Measurements from ENCODE around the gene INS.
A peak's percentile ranks its signal among the peaks of the same experiment; 100 is the strongest.

Gene INS

DNA sequence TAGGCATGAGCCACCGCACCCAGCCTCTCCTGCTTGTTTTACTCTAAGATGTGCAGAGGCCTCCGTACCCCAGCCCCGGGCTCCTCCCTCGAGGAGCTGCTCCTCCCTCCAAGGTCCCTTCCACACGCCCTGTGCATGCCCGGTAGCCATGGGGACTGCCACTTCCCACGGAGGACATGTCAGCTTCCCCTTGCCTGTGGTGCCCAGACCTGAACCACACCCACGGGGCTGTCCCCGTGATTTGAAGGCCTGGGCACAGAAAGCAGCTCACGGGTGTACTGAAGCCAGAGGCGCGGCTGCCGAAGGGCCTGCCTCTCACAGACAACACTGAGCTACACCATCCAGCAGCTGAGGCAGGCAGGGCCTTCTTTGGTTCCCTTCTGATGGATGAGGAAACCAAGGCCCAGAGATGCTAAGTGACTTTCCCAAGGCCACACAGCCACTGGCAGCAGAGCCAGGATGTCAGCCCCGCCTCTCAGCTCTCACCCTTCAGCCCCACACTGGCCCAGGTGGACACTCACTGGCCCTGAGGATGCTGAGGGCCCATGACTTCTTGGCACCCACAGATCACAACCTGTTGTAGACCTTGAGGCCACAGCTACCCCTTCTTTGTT, 7.3 kb downstream of the INS start:
- TF ChIP-seq POLR2AphosphoS5 (IDR thresholded peaks at IDR 0.05; ENCODE audit: low read depth, low read length) (no peak), PAX5 (IDR thresholded peaks at IDR 0.05; ENCODE audit: insufficient read depth, low read length, severe bottlenecking) (no peak), POLR2A (IDR thresholded peaks at IDR 0.05; ENCODE audit: low read depth, low read length) (no peak), SPI1 (IDR thresholded peaks at IDR 0.05; ENCODE audit: low read depth, low read length) (no peak), TAF1 (IDR thresholded peaks at IDR 0.05; ENCODE audit: low read depth, low read length) (no peak), POU2F2 (IDR thresholded peaks at IDR 0.05; ENCODE audit: low read depth, low read length) (no peak)
- DNase-seq (ENCODE audit: insufficient read length, low spot score): no peak
- no peak for FAIRE-seq

DNA sequence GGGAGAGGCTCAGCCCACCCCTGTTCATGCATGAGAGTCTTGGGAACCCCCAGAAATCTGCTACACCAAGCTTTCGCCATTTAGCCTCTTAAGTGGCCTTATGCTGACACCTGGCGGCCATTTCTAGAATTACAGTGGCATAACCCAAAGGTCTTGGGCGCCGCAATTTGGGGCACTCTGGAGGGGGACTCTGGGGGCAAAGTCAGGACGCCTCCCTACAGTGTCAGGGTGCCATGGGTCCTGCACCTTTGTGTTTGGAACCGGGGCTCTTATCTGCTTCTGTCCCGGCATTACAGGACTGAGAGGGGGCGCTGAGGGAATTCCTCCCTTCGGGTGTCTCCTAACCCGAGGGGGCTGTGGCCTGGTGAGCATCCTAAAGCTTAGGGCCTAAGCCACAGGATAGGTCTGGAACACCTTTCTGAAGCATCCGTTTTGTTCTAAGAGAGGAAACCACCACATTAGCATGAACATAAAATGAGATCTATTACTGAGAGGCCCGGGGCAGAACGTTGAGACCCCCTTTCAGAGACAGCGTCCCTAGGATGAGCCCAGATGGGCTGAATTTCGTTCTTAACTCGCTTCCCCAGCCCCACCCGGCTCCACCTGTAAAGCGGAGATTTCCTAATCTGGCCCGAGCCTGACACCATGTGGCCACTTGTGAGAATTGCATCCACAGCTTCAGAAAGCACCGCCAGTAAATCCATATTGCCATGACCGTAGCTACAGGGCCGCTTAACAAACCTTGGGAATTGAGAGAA, 9.3 kb downstream of the INS start:
- TF ChIP-seq POLR2AphosphoS5 (IDR thresholded peaks at IDR 0.05; ENCODE audit: low read depth, low read length): no peak
- peak; percentile 86 for DNase-seq (ENCODE audit: insufficient read length, low spot score)
- FAIRE-seq: peak; percentile 77

DNA sequence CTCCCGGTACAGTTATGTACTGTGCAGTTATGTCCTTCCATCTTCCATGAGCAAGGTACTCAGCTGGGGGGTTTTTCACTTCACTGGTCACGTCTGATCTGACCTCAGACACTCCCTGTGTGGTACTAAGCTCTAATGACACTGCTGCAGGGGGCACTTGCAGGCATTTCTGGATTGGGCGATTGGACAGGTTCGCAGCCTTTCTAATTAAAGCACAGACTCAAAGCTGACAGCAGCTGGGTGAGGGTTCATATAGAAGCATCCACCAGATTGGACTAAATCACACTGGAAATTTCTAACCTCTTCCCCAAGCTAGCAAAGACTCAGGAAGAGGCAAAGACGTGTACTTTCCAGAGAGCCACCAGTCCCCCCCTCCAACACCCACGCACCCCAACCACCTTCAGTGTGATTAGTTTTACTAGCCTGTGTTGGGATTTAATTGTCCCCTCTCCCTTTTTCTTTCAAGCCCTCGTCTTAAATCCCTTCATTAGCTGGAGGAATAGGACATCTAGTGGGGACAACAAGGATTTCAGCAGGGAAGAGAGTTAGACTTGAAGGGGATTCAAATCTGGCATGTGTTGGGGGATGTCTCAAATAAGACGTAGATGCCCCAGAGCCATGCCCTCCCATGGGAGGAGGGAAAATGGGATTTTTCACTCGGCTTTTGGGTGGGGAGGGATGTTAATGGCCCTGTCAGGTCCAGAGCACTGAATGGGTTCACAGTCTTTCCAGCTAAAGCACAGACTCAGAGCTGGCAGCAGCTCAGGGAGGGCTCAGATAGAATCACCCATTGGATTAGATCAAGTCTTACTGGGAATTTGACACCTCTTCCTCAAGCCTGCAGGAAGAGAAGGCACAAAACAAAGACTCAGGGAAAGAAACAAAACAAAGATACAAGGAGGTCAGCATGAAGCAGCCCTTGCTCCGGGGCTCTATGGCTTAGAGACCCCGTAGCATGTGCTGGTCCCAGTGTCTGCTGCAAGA, 10.9 kb downstream of the INS start:
- TF ChIP-seq POU2F2 (IDR thresholded peaks at IDR 0.05; ENCODE audit: low read depth, low read length) (no peak), PAX5 (IDR thresholded peaks at IDR 0.05; ENCODE audit: insufficient read depth, low read length, severe bottlenecking) (no peak), TAF1 (IDR thresholded peaks at IDR 0.05; ENCODE audit: low read depth, low read length) (no peak), SPI1 (IDR thresholded peaks at IDR 0.05; ENCODE audit: low read depth, low read length) (no peak), POLR2A (IDR thresholded peaks at IDR 0.05; ENCODE audit: low read depth, low read length) (no peak), POLR2AphosphoS5 (IDR thresholded peaks at IDR 0.05; ENCODE audit: low read depth, low read length) (no peak)
- no peak for FAIRE-seq
- DNase-seq (ENCODE audit: insufficient read length, low spot score): no peak

DNA sequence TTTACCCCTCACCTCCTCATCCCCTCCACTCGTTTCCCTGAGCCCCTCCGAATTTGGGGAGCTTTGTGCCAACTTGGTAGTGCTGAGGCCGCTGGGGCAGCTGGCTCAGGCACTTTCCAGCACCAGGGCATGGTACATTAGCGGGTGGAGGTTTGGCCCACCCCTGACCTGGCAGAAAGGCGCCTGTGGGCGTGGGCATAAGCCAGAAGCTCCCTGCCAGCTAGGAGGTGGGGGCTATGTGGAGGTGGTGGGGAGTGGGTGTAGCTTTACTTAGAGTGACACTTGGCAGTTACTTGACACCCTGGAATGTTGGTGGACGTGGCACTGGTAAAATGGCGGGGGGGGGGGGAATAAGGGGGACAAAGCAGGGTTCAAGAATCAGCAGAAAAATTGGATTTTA, 11.5 kb downstream of the INS start:
- FAIRE-seq (no peak), DNase-seq (ENCODE audit: insufficient read length, low spot score) (no peak)
- TF ChIP-seq POU2F2 (IDR thresholded peaks at IDR 0.05; ENCODE audit: low read depth, low read length) (no peak), TAF1 (IDR thresholded peaks at IDR 0.05; ENCODE audit: low read depth, low read length) (no peak), SPI1 (IDR thresholded peaks at IDR 0.05; ENCODE audit: low read depth, low read length) (no peak), POLR2A (IDR thresholded peaks at IDR 0.05; ENCODE audit: low read depth, low read length) (no peak), PAX5 (IDR thresholded peaks at IDR 0.05; ENCODE audit: insufficient read depth, low read length, severe bottlenecking) (no peak)

DNA sequence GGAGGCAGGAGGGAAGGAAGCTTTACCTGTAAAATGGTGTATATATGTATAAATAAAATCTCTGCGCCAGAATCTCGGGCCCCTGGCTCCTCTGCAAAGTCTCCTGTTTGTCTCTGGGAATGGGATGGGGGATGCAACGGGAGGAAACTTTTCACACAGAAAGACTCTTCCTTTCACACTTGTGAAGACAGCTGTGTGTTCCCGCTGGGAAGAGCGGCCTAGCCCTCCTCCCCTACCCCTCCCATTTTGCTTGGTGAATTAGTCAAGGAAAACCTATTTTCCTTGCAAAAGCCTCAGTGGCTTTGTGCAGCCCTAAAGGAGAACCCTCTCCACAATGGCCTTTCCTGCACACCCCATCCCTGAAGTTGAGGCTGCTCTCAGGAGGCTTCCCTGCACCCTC, 12.4 kb downstream of the INS start:
- DNase-seq (ENCODE audit: insufficient read length, low spot score): no peak
- no peak for FAIRE-seq
- TF ChIP-seq PAX5 (IDR thresholded peaks at IDR 0.05; ENCODE audit: insufficient read depth, low read length, severe bottlenecking): no peak

DNA sequence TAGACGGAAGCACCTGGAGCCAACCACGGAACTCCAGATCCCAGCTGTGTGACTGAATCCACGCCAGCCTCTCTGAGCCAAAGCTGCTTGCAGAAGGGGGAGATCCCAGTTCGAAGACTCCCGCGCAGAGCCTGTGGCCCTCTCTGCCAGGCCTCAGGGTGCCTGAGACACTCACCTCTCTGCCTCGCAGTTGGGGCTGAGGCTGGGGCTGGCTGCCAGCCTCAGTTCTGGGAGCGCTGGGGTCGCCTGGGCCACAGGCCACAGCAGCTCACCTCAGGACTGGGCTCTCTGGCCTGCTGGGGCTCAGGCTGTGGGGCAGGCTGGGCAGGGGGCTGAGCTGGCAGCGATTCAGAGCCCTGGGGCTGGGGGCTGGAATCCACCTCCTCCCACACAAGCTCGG, 13.6 kb downstream of the INS start:
- DNase-seq (ENCODE audit: insufficient read length, low spot score): no peak
- FAIRE-seq: no peak
- TF ChIP-seq SPI1 (IDR thresholded peaks at IDR 0.05; ENCODE audit: low read depth, low read length) (no peak), POU2F2 (IDR thresholded peaks at IDR 0.05; ENCODE audit: low read depth, low read length) (no peak), TAF1 (IDR thresholded peaks at IDR 0.05; ENCODE audit: low read depth, low read length) (no peak)

DNA sequence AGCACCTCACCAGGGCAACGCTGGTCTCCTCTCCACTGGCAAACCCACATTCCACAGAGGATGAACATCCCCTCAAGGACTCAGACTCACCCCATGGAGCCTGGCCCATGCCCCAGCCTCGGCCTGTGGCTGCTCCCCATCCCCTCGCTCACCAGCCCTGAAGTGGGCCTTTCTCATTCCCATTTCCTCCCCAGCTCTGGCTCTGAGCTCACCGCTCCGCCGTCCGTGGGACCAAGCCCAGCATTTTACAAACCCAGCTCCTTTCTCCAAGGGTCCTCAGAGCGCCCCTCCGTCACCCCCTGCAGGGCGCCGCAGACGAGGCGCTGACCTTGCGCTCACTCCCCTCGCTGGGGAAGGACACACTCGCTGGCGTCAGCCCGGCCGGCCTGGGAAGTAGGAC, 15.0 kb downstream of the INS start:
- FAIRE-seq: no peak
- TF ChIP-seq SPI1 (IDR thresholded peaks at IDR 0.05; ENCODE audit: low read depth, low read length): no peak
- no peak for TF ChIP-seq POLR2A (IDR thresholded peaks at IDR 0.05; ENCODE audit: low read depth, low read length)
- TF ChIP-seq PAX5 (IDR thresholded peaks at IDR 0.05; ENCODE audit: insufficient read depth, low read length, severe bottlenecking): no peak
- no peak for TF ChIP-seq POU2F2 (IDR thresholded peaks at IDR 0.05; ENCODE audit: low read depth, low read length)
- no peak for TF ChIP-seq TAF1 (IDR thresholded peaks at IDR 0.05; ENCODE audit: low read depth, low read length)
- no peak for TF ChIP-seq POLR2AphosphoS5 (IDR thresholded peaks at IDR 0.05; ENCODE audit: low read depth, low read length)
- no peak for DNase-seq (ENCODE audit: insufficient read length, low spot score)

DNA sequence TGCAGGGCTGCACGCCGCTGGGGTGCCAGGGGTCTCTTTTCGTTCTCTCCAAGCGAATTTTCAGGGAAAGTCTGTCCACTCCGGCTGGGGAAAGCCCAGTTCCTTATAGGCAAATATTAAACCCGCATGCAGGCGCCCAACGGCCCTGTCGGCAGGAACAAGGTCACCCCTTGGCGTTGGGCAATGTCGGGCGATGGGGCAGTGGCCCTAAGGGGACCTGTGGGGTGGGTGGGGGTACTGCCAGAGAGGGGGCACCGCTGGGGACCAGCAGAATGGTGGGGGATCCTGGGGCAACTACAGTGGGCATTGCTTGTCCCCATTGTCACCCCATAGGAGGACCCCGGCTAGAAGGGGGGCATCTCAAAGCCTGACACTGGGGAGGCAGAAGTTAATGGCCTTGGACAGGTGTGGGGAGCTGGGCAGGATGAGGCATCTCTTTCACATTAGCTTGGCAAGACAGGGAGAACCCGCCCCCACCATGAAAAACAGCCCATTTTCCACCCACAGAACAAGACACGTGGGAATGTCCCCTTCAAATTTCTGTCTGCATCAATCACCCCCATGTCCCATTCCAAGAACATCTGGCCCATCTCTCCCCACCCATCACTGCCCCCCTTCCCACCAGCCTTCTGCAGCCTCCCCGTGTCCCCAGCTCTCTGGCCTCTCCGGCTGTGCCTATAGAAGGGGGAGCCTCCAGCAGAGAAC, 16.3 kb downstream of the INS start:
- FAIRE-seq: no peak
- DNase-seq (ENCODE audit: insufficient read length, low spot score): no peak
- TF ChIP-seq SPI1 (IDR thresholded peaks at IDR 0.05; ENCODE audit: low read depth, low read length): no peak
- no peak for TF ChIP-seq POLR2AphosphoS5 (IDR thresholded peaks at IDR 0.05; ENCODE audit: low read depth, low read length)
- TF ChIP-seq PAX5 (IDR thresholded peaks at IDR 0.05; ENCODE audit: insufficient read depth, low read length, severe bottlenecking): no peak
- no peak for TF ChIP-seq POLR2A (IDR thresholded peaks at IDR 0.05; ENCODE audit: low read depth, low read length)
- TF ChIP-seq POU2F2 (IDR thresholded peaks at IDR 0.05; ENCODE audit: low read depth, low read length): no peak
- TF ChIP-seq TAF1 (IDR thresholded peaks at IDR 0.05; ENCODE audit: low read depth, low read length): no peak

DNA sequence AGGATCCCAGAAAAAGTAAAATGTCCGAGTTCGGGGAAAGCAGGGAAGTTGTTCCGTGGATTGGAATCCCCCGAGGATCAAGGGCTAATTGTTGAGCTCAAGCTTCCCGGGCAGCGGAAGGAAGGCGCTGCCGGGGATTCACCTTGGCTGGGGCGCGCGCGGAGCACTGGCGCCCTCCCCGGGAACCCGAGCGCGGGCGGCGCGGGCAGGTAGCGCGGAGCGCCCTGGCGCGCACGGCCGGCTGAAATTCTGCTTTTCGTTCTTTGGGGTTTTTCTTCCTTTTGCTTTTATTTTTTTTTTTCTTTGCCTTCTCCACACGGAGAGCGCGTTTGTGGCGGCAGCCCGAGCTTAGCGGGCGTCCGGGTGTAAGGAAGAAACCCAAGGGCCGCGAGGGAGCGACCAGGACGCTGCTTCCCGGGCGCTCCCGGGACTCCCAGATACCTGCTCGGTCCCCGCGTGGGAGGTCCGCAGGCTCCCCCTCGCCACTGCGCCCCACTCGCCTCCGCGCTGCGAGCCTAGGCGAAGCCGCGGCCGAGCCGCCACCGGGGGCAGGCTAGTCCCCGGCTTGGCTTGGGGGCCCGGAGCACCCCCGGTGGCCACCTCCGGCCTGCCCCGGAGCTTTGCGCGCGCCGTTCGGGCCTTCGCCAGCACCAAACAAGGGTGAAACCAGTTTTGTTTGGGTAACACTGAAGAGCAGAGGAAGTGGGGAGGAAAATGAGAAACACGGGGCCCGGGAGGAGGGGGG, 17.0 kb downstream of the INS start:
- no peak for FAIRE-seq
- TF ChIP-seq POLR2A (IDR thresholded peaks at IDR 0.05; ENCODE audit: low read depth, low read length): no peak
- no peak for TF ChIP-seq SPI1 (IDR thresholded peaks at IDR 0.05; ENCODE audit: low read depth, low read length)
- no peak for TF ChIP-seq PAX5 (IDR thresholded peaks at IDR 0.05; ENCODE audit: insufficient read depth, low read length, severe bottlenecking)
- no peak for TF ChIP-seq POU2F2 (IDR thresholded peaks at IDR 0.05; ENCODE audit: low read depth, low read length)
- DNase-seq (ENCODE audit: insufficient read length, low spot score): no peak

Measured in GM12891 (cell line).